Liver (tissue), 9 donors: Measurements from ENCODE around the gene KIF26B. TPM values are rescaled to one million over a fixed set of nuclear protein-coding genes. Genes with fewer than 3 reads are reported as not detected.

Source experiments
- DNase-seq: peaks from one replicate; pipeline ENCODE4 v3.0.0-alpha.2; 2017; ENCODE audit warnings: low spot score
- H3K27ac ChIP-seq, 2 donors: one replicate each; pipeline ENCODE4 v1.7.0; 2013; ENCODE audit warnings: inconsistent platforms in 2 of 2, low read length in 2 of 2, control low read depth in 1 of 2, low read depth in 1 of 2, mild to moderate bottlenecking in 1 of 2
- H3K27me3 ChIP-seq, 4 donors: one replicate each; pipeline versions ENCODE4 v1.6.1 to v1.7.0; 2013; ENCODE audit warnings: low read length in 3 of 4, inconsistent platforms in 1 of 4, mild to moderate bottlenecking in 1 of 4, moderate library complexity in 1 of 4; ENCODE audit not compliant: control insufficient read depth in 4 of 4, insufficient read depth in 4 of 4
- H3K36me3 ChIP-seq, 4 donors: one replicate each; pipeline versions ENCODE4 v1.6.1 to v1.7.0; 2013; ENCODE audit warnings: low read length in 3 of 4, mild to moderate bottlenecking in 3 of 4, low read depth in 1 of 4, moderate library complexity in 1 of 4; ENCODE audit not compliant: control insufficient read depth in 4 of 4, insufficient read depth in 3 of 4
- H3K4me1 ChIP-seq, 4 donors: one replicate each; pipeline versions ENCODE4 v1.6.1 to v1.7.0; 2013; ENCODE audit warnings: low read length in 3 of 4, mild to moderate bottlenecking in 3 of 4, moderate library complexity in 1 of 4; ENCODE audit not compliant: control insufficient read depth in 4 of 4, insufficient read depth in 4 of 4
- H3K4me3 ChIP-seq, 3 donors: one replicate each; pipeline versions ENCODE4 v1.6.1 to v1.7.0; 2013; ENCODE audit warnings: low read length in 3 of 3, control low read depth in 1 of 3, low read depth in 1 of 3, mild to moderate bottlenecking in 1 of 3
- H3K9ac ChIP-seq, 2 donors: one replicate each; pipeline ENCODE4 v1.7.0; 2013; ENCODE audit warnings: low read length in 2 of 2, mild to moderate bottlenecking in 2 of 2, moderate library complexity in 2 of 2, control low read depth in 1 of 2, low read depth in 1 of 2
- H3K9me3 ChIP-seq, 4 donors: one replicate each; pipeline versions ENCODE4 v1.6.1 to v1.7.0; 2013; ENCODE audit warnings: low read length in 3 of 4; ENCODE audit not compliant: control insufficient read depth in 4 of 4
- ATF3 ChIP-seq: IDR thresholded peaks from 2 replicates; pipeline ENCODE4 v1.6.1; 2016; ENCODE audit warnings: antibody characterized with exemption
- FOXA2 ChIP-seq: IDR thresholded peaks from 2 replicates; pipeline ENCODE4 v1.6.1; 2016; ENCODE audit warnings: antibody characterized with exemption
- HNF4A ChIP-seq, 2 donors: conservative IDR thresholded peaks; 2 replicates each; pipeline ENCODE4 v1.6.1; 2016; ENCODE audit warnings: antibody characterized with exemption in 2 of 2, mild to moderate bottlenecking in 2 of 2
- HNF4G ChIP-seq: IDR thresholded peaks from 2 replicates; pipeline ENCODE4 v1.6.1; 2016; ENCODE audit warnings: antibody characterized with exemption
- JUND ChIP-seq, 2 donors: IDR thresholded peaks; 2 replicates each; pipeline ENCODE4 v1.6.1; 2016; ENCODE audit warnings: antibody characterized with exemption in 2 of 2
- NR2F2 ChIP-seq: IDR thresholded peaks from 2 replicates; pipeline ENCODE4 v1.6.1; 2016; ENCODE audit warnings: antibody characterized with exemption
- RAD21 ChIP-seq, 2 donors: IDR thresholded peaks; 2 replicates each; pipeline ENCODE4 v1.6.1; 2016; ENCODE audit warnings: antibody characterized with exemption in 2 of 2, mild to moderate bottlenecking in 2 of 2
- SP1 ChIP-seq: IDR thresholded peaks from 2 replicates; pipeline ENCODE4 v1.6.1; 2018; ENCODE audit warnings: antibody characterized with exemption, mild to moderate bottlenecking
- TAF1 ChIP-seq: conservative IDR thresholded peaks from 2 replicates; pipeline ENCODE4 v1.6.1; 2016; ENCODE audit warnings: antibody characterized with exemption, mild to moderate bottlenecking
- YY1 ChIP-seq: IDR thresholded peaks from 2 replicates; pipeline ENCODE4 v1.6.1; 2016; ENCODE audit warnings: antibody characterized with exemption, mild to moderate bottlenecking
- ZBTB33 ChIP-seq: IDR thresholded peaks from 2 replicates; pipeline ENCODE4 v1.6.1; 2016; ENCODE audit warnings: antibody characterized with exemption
- WGBS: extraction: QIAGEN DNeasy Blood & Tissue Kit; methylation state at CpG from one replicate; pipeline ENCODE4 v1.1.7; 2013; 5-methylcytosine and 5-hydroxymethylcytosine counted together
- polyA plus RNA-seq, 2 donors: library from polyadenylated mRNA; stranded (reverse) in 1 of 2; unstranded in 1 of 2; fragments of 200-250 nt in 1 of 2; fragments of >200 nt in 1 of 2; fragmentation: Nextera tagmentation in 1 of 2; extraction: Ambion mirVana in 1 of 2; gene quantifications; one replicate each; pipeline versions ENCODE4 v1.2.1 to v1.2.3, GENCODE V29; 2013 to 2015
- total RNA-seq, 2 donors: library from RNA; depleted of rRNA; stranded (reverse); fragments of >200 nt; gene quantifications; one replicate each; pipeline ENCODE4 v1.2.3, GENCODE V29; 2014
- donor health status: healthy.
- donor health status: healthy.
- donor health status: healthy.
- donor health status: healthy.
- donor health status: healthy.

The KIF26B gene
- total and polyA plus RNA-seq, 4 donors, result 0.10 to 1.7 (median 0.34) TPM

GRCh38 chr1:245412306-245412705 is 257.5 kb downstream of the KIF26B start:
- DNase-seq, result no peak
- 58% methylated on average over 5 of the region's 5 CpGs for WGBS
- TF ChIP-seq ATF3 (no peak), SP1 (no peak), HNF4G (no peak)

GRCh38 chr1:245416781-245417180 is 262.0 kb downstream of the KIF26B start:
- Histone ChIP-seq H3K27ac (no peak overlapping the region), H3K9ac (no peak overlapping the region), H3K27me3 (no peaks in the 10 kb centered on the region), H3K4me1 (no peaks in the 10 kb centered on the region), H3K36me3 (no peaks in the 10 kb centered on the region), H3K9me3 (no peaks in the 10 kb centered on the region), H3K4me3 (no peak overlapping the region)
- no peak for DNase-seq
- TF ChIP-seq SP1, result no peak
- 92% methylated on average over 2 of the region's 2 CpGs for WGBS

More at GRCh38 chr1:245412306-245412705, 257.5 kb downstream of the KIF26B start:
- Histone ChIP-seq H3K27me3 (no peaks in the 10 kb centered on the region), H3K27ac (no peak overlapping the region), H3K4me1 (no peaks in the 10 kb centered on the region), H3K36me3 (no peaks in the 10 kb centered on the region), H3K9me3 (no peaks in the 10 kb centered on the region), H3K9ac (no peak overlapping the region), H3K4me3 (no peak overlapping the region)

- no peak for DNase-seq
- no peaks in the 10 kb centered on the region for H3K9me3 ChIP-seq
- TF ChIP-seq HNF4A (conservative IDR thresholded peaks at IDR 0.05) (no peak), JUND (IDR thresholded peaks at IDR 0.05) (no peak), NR2F2 (no peak), YY1 (no peak)
- no peak overlapping the region for H3K27ac ChIP-seq
- H3K4me1 ChIP-seq, result no peaks in the 10 kb centered on the region
- H3K4me3 ChIP-seq, result no peak overlapping the region
- no peaks in the 10 kb centered on the region for H3K36me3 ChIP-seq
- WGBS, result 84% methylated on average over 14 of the region's 14 CpGs
- H3K27me3 ChIP-seq, result no peaks in the 10 kb centered on the region
- H3K9ac ChIP-seq, result no peak overlapping the region
Observed at GRCh38 chr1:245418077-245418476, 263.3 kb downstream of the KIF26B start.

GRCh38 chr1:245419461-245419978 is 264.7 kb downstream of the KIF26B start:
- no peak overlapping the region for H3K9ac ChIP-seq
- no peak overlapping the region for H3K4me3 ChIP-seq
- H3K27ac ChIP-seq, result no peak overlapping the region
- no peak for DNase-seq
- no peaks in the 10 kb centered on the region for H3K9me3 ChIP-seq
- no peaks in the 10 kb centered on the region for H3K27me3 ChIP-seq
- TF ChIP-seq TAF1 (no peak), FOXA2 (no peak), ZBTB33 (no peak), SP1 (no peak), RAD21 (IDR thresholded peaks at IDR 0.05) (no peak), JUND (IDR thresholded peaks at IDR 0.05) (no peak)
- 88% methylated on average over 15 of the region's 15 CpGs for WGBS
- no peaks in the 10 kb centered on the region for H3K4me1 ChIP-seq
- no peaks in the 10 kb centered on the region for H3K36me3 ChIP-seq
